GM21423 (cell line): ENCODE measurements around the gene TMEM181.
"Not testable (repeated sequence)": the region's sequence is repeated elsewhere in the genome, so short reads cannot be mapped to it uniquely, and the experiment has no call there.

Source experiments
- ATAC-seq: cut with Tn5 transposase; IDR thresholded peaks from one replicate; pipeline ENCODE4 v1.9.1; 2021; ENCODE audit warnings: mild to moderate bottlenecking, moderate library complexity; ENCODE audit not compliant: unreplicated experiment

Gene TMEM181

GRCh38 chr6:158655569-158656450 lies 95.9 kb downstream of the TMEM181 start:
- no peak for ATAC-seq

GRCh38 chr6:158656986-158657385 lies 97.1 kb downstream of the TMEM181 start:
- not testable (repeated sequence) for ATAC-seq

GRCh38 chr6:158660333-158660754 lies 100.5 kb downstream of the TMEM181 start:
- no peak for ATAC-seq

GRCh38 chr6:158661156-158661685 lies 101.3 kb downstream of the TMEM181 start:
- no peak for ATAC-seq

- ATAC-seq, result no peak
These were observed 102.7 kb downstream of the TMEM181 start for GRCh38 chr6:158662607-158662953.

- ATAC-seq, result no peak
These were observed 103.2 kb downstream of the TMEM181 start for GRCh38 chr6:158662954-158663624.

GRCh38 chr6:158663625-158664165 lies 103.8 kb downstream of the TMEM181 start:
- no peak for ATAC-seq

GRCh38 chr6:158665332-158665731 lies 105.4 kb downstream of the TMEM181 start:
- ATAC-seq, result no peak

GRCh38 chr6:158666628-158667359 lies 106.9 kb downstream of the TMEM181 start:
- ATAC-seq, result no peak

- no peak for ATAC-seq
These were observed 107.6 kb downstream of the TMEM181 start for GRCh38 chr6:158667360-158667981.

GRCh38 chr6:158668707-158669103 lies 108.8 kb downstream of the TMEM181 start:
- no peak for ATAC-seq

GRCh38 chr6:158669145-158670035 lies 109.5 kb downstream of the TMEM181 start:
- no peak for ATAC-seq

- ATAC-seq, result not testable (repeated sequence)
These were observed 112.2 kb downstream of the TMEM181 start for GRCh38 chr6:158672119-158672518.

GRCh38 chr6:158672726-158673125 lies 112.8 kb downstream of the TMEM181 start:
- no peak for ATAC-seq

GRCh38 chr6:158674342-158675131 lies 114.6 kb downstream of the TMEM181 start:
- ATAC-seq, result no peak

GRCh38 chr6:158677094-158677493 lies 117.2 kb downstream of the TMEM181 start:
- ATAC-seq, result not testable (repeated sequence)

- ATAC-seq, result no peak
These were observed 118.2 kb downstream of the TMEM181 start for GRCh38 chr6:158677906-158678578.

GRCh38 chr6:158680015-158680414 lies 120.1 kb downstream of the TMEM181 start:
- ATAC-seq, result no peak
